ENCODE measurements around the gene DZIP1L.

DZIP1L gene

GRCh38 chr3:138066383-138066782, 49.0 kb downstream of the DZIP1L start:
- DNase-seq = no peak

- no peak for DNase-seq
Measured at GRCh38 chr3:138065949-138066348, 49.5 kb downstream of the DZIP1L start.

- DNase-seq = no peak
Measured at GRCh38 chr3:138063416-138063815, 52.0 kb downstream of the DZIP1L start.

GRCh38 chr3:138062626-138063025, 52.8 kb downstream of the DZIP1L start:
- DNase-seq = peak in 1 of 2 experiments; percentile 24

GRCh38 chr3:138062037-138062436, 53.4 kb downstream of the DZIP1L start:
- no peak for DNase-seq

GRCh38 chr3:138060792-138061191, 54.6 kb downstream of the DZIP1L start:
- no peak for DNase-seq

- peak in 1 of 2 experiments; percentile 14 for DNase-seq
Measured at GRCh38 chr3:138059261-138059660, 56.1 kb downstream of the DZIP1L start.

- no peak for DNase-seq
Measured at GRCh38 chr3:138057384-138057783, 58.0 kb downstream of the DZIP1L start.

GRCh38 chr3:138054057-138054456, 61.4 kb downstream of the DZIP1L start:
- no peak for DNase-seq

- peak in 1 of 2 experiments; percentile 35 for DNase-seq
Measured at GRCh38 chr3:138051947-138052802, 63.2 kb downstream of the DZIP1L start.

GRCh38 chr3:138049157-138049919, 66.1 kb downstream of the DZIP1L start:
- DNase-seq = no peak

GRCh38 chr3:138047596-138048158, 67.7 kb downstream of the DZIP1L start:
- DNase-seq = no peak

- DNase-seq = no peak
Measured at GRCh38 chr3:138046955-138047354, 68.5 kb downstream of the DZIP1L start.

GRCh38 chr3:138046085-138046484, 69.3 kb downstream of the DZIP1L start:
- DNase-seq = no peak

- DNase-seq = no peak
Measured at GRCh38 chr3:138043266-138044029, 72.0 kb downstream of the DZIP1L start.

GRCh38 chr3:138042043-138042442, 73.4 kb downstream of the DZIP1L start:
- DNase-seq = no peak

- DNase-seq = no peak
Measured at GRCh38 chr3:138038725-138039462, 76.5 kb downstream of the DZIP1L start.

GRCh38 chr3:138036572-138036971, 78.8 kb downstream of the DZIP1L start:
- no peak for DNase-seq

- DNase-seq = no peak
Measured at GRCh38 chr3:138034918-138035317, 80.5 kb downstream of the DZIP1L start.

- DNase-seq = no peak
Measured at GRCh38 chr3:138033202-138033691, 82.2 kb downstream of the DZIP1L start.

- DNase-seq = no peak
Measured at GRCh38 chr3:138032567-138032966, 82.8 kb downstream of the DZIP1L start.

GRCh38 chr3:138031536-138031935, 83.9 kb downstream of the DZIP1L start:
- DNase-seq = no peak
